ENCODE measurements around the gene CARD19.
"Not testable (repeated sequence)": the region's sequence is repeated elsewhere in the genome, so short reads cannot be mapped to it uniquely, and the experiment has no call there.

Gene CARD19

GRCh38 chr9:93098236-93098946 lies 2.4 kb downstream of the CARD19 start:
- no peak for TF ChIP-seq CTCF (IDR thresholded peaks at IDR 0.05; ENCODE audit: control extremely low read depth, extremely low read depth, low read depth, missing control alignments)
- DNase-seq (ENCODE audit: extremely low spot score), result no peak
- ChIA-PET POLR2A (no interaction called here), CTCF (interaction anchor here (1.8 to 5.7 kb wide), 2 partner anchors 10 to 22 kb away, joined by 4 to 51 read pairs; no protein-coding TSS in a partner anchor)

GRCh38 chr9:93099551-93100275 lies 3.7 kb downstream of the CARD19 start:
- POLR2A ChIA-PET, result no interaction called here
- TF ChIP-seq CTCF (IDR thresholded peaks at IDR 0.05; ENCODE audit: control extremely low read depth, extremely low read depth, low read depth, missing control alignments), result no peak
- CTCF ChIA-PET, result interaction anchor here (5.7 kb wide), 1 partner anchor 8 kb away, joined by 51 read pairs; no protein-coding TSS in a partner anchor
- no peak for DNase-seq (ENCODE audit: extremely low spot score)

GRCh38 chr9:93100276-93100636 lies 4.2 kb downstream of the CARD19 start:
- TF ChIP-seq CTCF (IDR thresholded peaks at IDR 0.05; ENCODE audit: control extremely low read depth, extremely low read depth, low read depth, missing control alignments), result no peak
- no peak for DNase-seq (ENCODE audit: extremely low spot score)
- ChIA-PET POLR2A (no interaction called here), CTCF (no interaction called here)

GRCh38 chr9:93101086-93101485 lies 5.1 kb downstream of the CARD19 start:
- CTCF ChIA-PET; DNase-seq (ENCODE audit: extremely low spot score); POLR2A ChIA-PET: not testable (repeated sequence)

GRCh38 chr9:93105620-93106019 lies 9.6 kb downstream of the CARD19 start:
- no peak for DNase-seq (ENCODE audit: extremely low spot score)
- CTCF ChIA-PET, result interaction anchor here (4.7 to 9.7 kb wide), 2 partner anchors 9 to 18 kb away, joined by 51 to 174 read pairs; partner anchors contain the start of gene CARD19
- POLR2A ChIA-PET, result no interaction called here
- no peak for TF ChIP-seq CTCF (IDR thresholded peaks at IDR 0.05; ENCODE audit: control extremely low read depth, extremely low read depth, low read depth, missing control alignments)

GRCh38 chr9:93107151-93107824 lies 11.3 kb downstream of the CARD19 start:
- DNase-seq (ENCODE audit: extremely low spot score), result no peak
- TF ChIP-seq CTCF (IDR thresholded peaks at IDR 0.05; ENCODE audit: control extremely low read depth, extremely low read depth, low read depth, missing control alignments), result no peak
- ChIA-PET CTCF (interaction anchor here (0.8 to 9.7 kb wide), 12 partner anchors 10 to 459 kb away, joined by 3 to 174 read pairs (median 9); partner anchors contain the start of genes CARD19 and NINJ1), POLR2A (no interaction called here)
